Small intestine (tissue), 7 donors: Measurements from ENCODE around the gene SARNP. TPM values are rescaled to one million over a fixed set of nuclear protein-coding genes. Genes with fewer than 3 reads are reported as not detected.
"Not testable (repeated sequence)": the region's sequence is repeated elsewhere in the genome, so short reads cannot be mapped to it uniquely, and the experiment has no call there.

Experiments used
- DNase-seq, 2 donors: peaks; one replicate each; pipeline versions ENCODE4 v3.0.0 to v3.0.0-alpha.2; 2013
- FAIRE-seq: peaks from 2 replicates; lab custom pipeline; 2012; peaks lifted over from hg19 to GRCh38; lab: Jason Lieb, UNC
- H3K27ac ChIP-seq, 3 donors: one replicate each; pipeline ENCODE4 v1.5.1; 2013; ENCODE audit warnings: low read length in 2 of 3, mild to moderate bottlenecking in 2 of 3, control low read depth in 1 of 3, inconsistent platforms in 1 of 3, low read depth in 1 of 3, moderate library complexity in 1 of 3
- H3K27me3 ChIP-seq, 3 donors: one replicate each; pipeline ENCODE4 v1.6.1; 2013; ENCODE audit warnings: low read length in 3 of 3, inconsistent platforms in 1 of 3; ENCODE audit not compliant: control insufficient read depth in 3 of 3, insufficient read depth in 3 of 3
- H3K36me3 ChIP-seq, 3 donors: one replicate each; pipeline ENCODE4 v1.6.1; 2013; ENCODE audit warnings: low read length in 3 of 3, inconsistent platforms in 1 of 3, low read depth in 1 of 3, mild to moderate bottlenecking in 1 of 3, moderate library complexity in 1 of 3; ENCODE audit not compliant: control insufficient read depth in 3 of 3, insufficient read depth in 2 of 3
- H3K4me1 ChIP-seq, 3 donors: one replicate each; pipeline ENCODE4 v1.6.1; 2013; ENCODE audit warnings: low read length in 2 of 3, inconsistent platforms in 1 of 3, low read depth in 1 of 3, mild to moderate bottlenecking in 1 of 3, moderate library complexity in 1 of 3; ENCODE audit not compliant: control insufficient read depth in 3 of 3, insufficient read depth in 2 of 3
- H3K4me3 ChIP-seq, 3 donors: one replicate each; pipeline ENCODE4 v1.5.1; 2013; ENCODE audit warnings: low read length in 3 of 3, control low read depth in 1 of 3, inconsistent platforms in 1 of 3, low read depth in 1 of 3, mild to moderate bottlenecking in 1 of 3, moderate library complexity in 1 of 3
- H3K9me3 ChIP-seq, 2 donors: one replicate each; pipeline ENCODE4 v1.6.1; 2013; ENCODE audit warnings: low read depth in 1 of 2, low read length in 1 of 2; ENCODE audit not compliant: control insufficient read depth in 2 of 2, insufficient read depth in 1 of 2
- WGBS, 3 donors: extraction: QIAGEN DNeasy Blood & Tissue Kit; methylation state at CpG; one replicate each; pipeline ENCODE4 v1.1.7; 2013; 5-methylcytosine and 5-hydroxymethylcytosine counted together
- polyA plus RNA-seq, 4 donors: library from polyadenylated mRNA; stranded (reverse) in 3 of 4; unstranded in 1 of 4; fragments of 200-250 nt in 3 of 4; fragments of 120-200 nt in 1 of 4; gene quantifications; one replicate each; pipeline versions ENCODE4 v1.2.1 to v1.2.3, GENCODE V29; 2013
- donor health status: healthy with polysubstance abuse.
- donor health status: control.
- donor health status: control.
- donor health status: Bipolar disorder and iron deficiency.
- donor health status: healthy.

SARNP gene
- polyA plus RNA-seq, 4 donors, result 62.8 to 89.8 (median 75.3) TPM

DNA sequence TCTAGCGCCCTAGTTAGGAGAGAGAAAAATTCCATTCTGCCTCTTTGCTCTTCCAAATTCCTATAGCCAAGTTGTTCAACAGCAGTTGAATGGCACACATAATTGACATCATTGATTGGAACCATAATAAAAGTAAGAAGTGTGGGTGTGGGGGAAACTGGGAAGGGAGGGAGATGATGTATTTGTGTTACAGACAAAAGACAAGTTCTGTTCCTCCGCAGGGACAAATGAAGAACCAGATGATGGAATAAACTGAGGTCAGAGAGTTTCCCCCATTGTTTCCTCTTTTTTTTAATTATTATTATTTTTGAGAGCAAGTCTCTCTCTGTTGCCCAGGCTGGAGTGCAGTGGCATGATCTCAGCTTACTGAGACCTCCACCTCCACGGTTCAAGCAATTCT, 39.7 kb downstream of the SARNP start:
- Histone ChIP-seq H3K36me3 (peaks cover 0 to 50% (median 8%) of the 10 kb centered on the region in 3 donors), H3K4me3 (no peak overlapping the region), H3K27me3 (no peaks in the 10 kb centered on the region), H3K4me1 (no peaks in the 10 kb centered on the region), H3K9me3 (no peaks in the 10 kb centered on the region), H3K27ac (no peak overlapping the region)
- WGBS, 3 donors, result 94 to 98% (median 96%) methylated on average over 3 of the region's 3 CpGs
- no peak for FAIRE-seq
- DNase-seq, result no peak

DNA sequence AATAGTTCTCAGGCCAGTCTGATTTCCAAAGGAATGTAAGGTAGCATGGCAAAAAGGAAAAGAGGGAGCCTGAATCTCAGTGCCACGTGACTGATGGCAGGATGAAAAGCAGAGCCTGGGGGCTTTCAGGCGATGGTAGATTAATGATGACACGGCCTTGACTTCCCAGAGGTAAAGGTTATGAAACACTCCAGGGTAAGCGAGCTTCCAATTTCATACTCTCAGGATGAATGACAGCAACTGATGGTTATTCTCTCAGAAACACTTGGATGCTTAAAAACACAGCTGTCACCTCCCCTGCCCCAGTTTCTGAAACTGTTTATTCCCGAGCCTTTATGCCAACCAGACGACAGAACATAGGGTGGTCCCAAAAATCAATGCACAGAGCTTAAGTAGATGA, 45.8 kb downstream of the SARNP start:
- 78 to 93% (median 89%) methylated on average over 6 of the region's 6 CpGs for WGBS, 3 donors
- Histone ChIP-seq H3K36me3 (peaks cover 6 to 46% (median 7%) of the 10 kb centered on the region in 3 donors), H3K27me3 (no peaks in the 10 kb centered on the region), H3K4me3 (no peak overlapping the region), H3K4me1 (no peaks in the 10 kb centered on the region), H3K27ac (no peak overlapping the region), H3K9me3 (no peaks in the 10 kb centered on the region)
- FAIRE-seq (no peak), DNase-seq (no peak)

DNA sequence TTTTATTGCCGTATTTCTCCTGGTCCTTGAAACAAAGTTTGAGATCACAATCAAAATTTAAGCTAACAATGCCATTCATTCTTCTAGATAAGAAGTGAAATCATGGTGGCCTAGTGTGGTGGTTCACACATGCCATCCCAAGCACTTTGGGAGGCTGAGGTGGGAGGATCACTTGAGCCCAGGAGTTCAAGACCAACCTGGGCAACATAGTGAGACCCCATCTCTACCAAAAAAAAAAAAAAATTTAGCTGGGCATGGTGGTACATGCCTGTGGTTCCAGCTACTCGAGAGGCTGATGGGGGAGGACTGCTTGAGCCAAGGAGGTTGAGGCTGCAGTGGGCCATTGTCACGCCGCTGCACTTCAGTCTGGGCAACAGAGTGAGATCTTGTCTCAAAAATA, 50.4 kb downstream of the SARNP start:
- no peak for FAIRE-seq
- WGBS, 3 donors, result 89 to 96% (median 94%) methylated on average over 4 of the region's 4 CpGs
- peaks cover 4 to 43% (median 9%) of the 10 kb centered on the region in 3 donors for H3K36me3 ChIP-seq

DNA sequence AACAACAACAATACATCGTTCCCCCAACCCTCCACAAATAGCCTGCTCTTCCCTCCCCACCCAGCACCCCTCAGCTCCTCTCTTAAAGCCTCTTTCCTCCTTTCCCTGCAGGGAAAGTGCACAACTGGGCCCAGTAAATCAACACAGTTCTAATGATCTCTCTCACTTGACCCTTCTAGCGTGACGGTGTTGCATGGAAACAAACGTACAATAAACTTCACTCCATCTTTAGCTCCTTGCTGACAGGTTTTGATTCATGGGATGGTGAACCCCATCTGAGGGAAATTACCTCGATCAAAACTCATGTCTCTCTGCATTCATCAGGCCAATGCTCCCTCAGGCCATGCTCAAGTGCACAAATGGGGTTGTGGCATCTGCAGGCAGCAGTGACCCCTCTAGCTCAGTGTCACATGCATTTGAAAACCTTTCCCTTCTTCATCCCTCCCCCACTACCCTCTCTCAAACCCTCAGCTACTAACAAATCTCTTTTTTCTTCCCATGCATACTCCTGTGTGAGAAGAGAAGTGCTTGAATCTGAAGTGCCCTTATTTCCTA, 51.7 kb downstream of the SARNP start:
- Histone ChIP-seq H3K36me3 (peaks cover 0 to 44% (median 6%) of the 10 kb centered on the region in 3 donors), H3K9me3 (no peaks in the 10 kb centered on the region), H3K27ac (no peak overlapping the region), H3K27me3 (no peaks in the 10 kb centered on the region), H3K4me1 (no peaks in the 10 kb centered on the region), H3K4me3 (no peak overlapping the region)
- FAIRE-seq (no peak), DNase-seq (no peak)
- 85 to 96% (median 92%) methylated on average over 5 of the region's 5 CpGs for WGBS, 3 donors

More for the DNA sequence above, 50.4 kb downstream of the SARNP start:
- H3K4me1 ChIP-seq, result no peaks in the 10 kb centered on the region
- no peaks in the 10 kb centered on the region for H3K27me3 ChIP-seq
- H3K4me3 ChIP-seq, result no peak overlapping the region
- no peak overlapping the region for H3K27ac ChIP-seq
- no peaks in the 10 kb centered on the region for H3K9me3 ChIP-seq
- DNase-seq, result no peak

DNA sequence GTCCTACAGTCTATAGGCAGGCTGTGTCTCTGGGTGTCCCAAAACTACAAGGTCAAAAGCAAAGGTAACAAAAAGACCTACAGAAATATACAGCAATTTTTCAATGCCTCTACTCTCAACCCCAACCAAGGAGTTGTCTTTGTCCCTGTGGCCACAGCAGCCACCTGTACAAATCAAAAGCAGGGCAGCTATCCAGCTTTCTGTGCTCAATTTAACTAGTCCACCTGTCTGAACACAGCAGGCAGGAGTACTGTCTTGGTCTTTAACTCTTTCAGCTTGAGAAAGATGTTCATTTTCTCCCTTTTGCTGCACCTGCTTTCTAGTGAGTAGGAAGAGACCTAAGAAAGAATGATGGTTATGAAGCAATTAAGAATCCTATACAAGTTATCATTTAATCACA, 54.9 kb downstream of the SARNP start:
- Histone ChIP-seq H3K27me3 (no peaks in the 10 kb centered on the region), H3K27ac (no peak overlapping the region), H3K36me3 (peaks cover under 1 to 58% (median 17%) of the 10 kb centered on the region in 3 donors), H3K4me1 (no peaks in the 10 kb centered on the region), H3K9me3 (no peaks in the 10 kb centered on the region), H3K4me3 (no peak overlapping the region)
- DNase-seq (no peak), FAIRE-seq (no peak)

DNA sequence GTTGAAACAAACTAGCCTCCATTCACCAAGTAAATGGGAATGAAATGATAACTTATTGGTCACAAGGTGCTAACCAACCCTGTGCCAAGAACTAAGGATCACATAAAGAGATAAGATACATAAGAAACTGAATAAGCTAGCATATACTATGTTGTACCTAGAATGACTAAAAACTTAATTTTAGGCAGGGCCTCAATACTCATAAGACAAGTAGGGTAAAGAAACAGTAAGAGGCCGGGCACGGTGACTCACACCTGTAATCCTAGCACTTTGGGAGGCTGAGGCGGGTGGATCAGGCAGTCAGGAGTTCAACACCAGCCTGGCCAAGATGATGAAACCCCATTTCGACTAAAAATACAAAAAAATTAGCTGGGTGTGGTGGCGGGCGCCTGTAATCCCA, 56.9 kb downstream of the SARNP start:
- Histone ChIP-seq H3K4me3 (no peak overlapping the region), H3K36me3 (peaks cover 12 to 53% (median 16%) of the 10 kb centered on the region in 3 donors), H3K27ac (no peak overlapping the region), H3K4me1 (no peaks in the 10 kb centered on the region), H3K9me3 (no peaks in the 10 kb centered on the region), H3K27me3 (no peaks in the 10 kb centered on the region)
- WGBS, 3 donors, result 93 to 94% (median 94%) methylated on average over 6 of the region's 6 CpGs
- DNase-seq (no peak), FAIRE-seq (no peak)

DNA sequence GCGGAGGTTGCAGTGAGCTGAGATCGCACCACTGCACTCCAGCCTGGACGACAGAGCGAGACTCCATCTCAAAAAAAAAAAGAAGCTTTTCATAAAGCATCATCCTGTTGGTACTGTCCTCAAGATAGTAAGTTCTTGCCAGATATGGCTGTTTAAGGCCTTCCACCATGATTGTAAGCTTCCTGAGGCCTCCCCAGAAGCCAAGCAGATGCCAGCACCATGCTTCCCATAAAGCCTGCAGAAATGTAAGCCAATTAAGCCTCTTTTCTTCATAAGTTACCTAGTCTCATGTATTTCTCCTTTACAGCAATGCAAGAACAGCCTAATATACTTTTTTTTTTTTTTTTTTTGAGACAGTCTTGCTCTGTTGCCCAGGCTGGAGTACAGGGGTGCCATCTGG, 58.9 kb downstream of the SARNP start:
- not testable (repeated sequence) for H3K27ac ChIP-seq, H3K9me3 ChIP-seq, DNase-seq, H3K27me3 ChIP-seq, FAIRE-seq, H3K4me3 ChIP-seq, H3K4me1 ChIP-seq
- peaks cover 14 to 51% (median 16%) of the 10 kb centered on the region in 3 donors for H3K36me3 ChIP-seq
- WGBS, 3 donors, result 99 to 100% (median 100%) methylated on average over 4 of the region's 4 CpGs

DNA sequence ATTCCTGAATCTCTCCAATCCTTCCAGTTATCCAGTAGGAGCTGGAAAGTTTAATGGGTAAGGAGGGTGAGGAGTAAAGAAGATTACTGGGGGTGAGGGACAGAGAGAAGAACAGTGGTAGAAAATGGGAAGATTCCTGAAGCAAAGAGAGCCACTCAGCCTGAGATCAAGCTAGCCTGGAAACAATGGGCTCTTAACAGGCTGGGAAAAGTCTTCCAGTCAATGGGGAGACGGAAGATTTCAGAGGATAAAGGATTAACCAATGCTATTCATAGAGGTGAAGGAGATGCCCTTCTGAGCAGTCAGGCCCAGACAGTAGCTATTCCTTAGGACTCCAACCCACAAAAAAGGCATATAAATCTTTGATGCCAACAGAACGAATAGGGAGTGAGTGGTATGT, 59.8 kb downstream of the SARNP start:
- Histone ChIP-seq H3K9me3 (no peaks in the 10 kb centered on the region), H3K4me1 (no peaks in the 10 kb centered on the region), H3K36me3 (peaks cover 15 to 50% (median 19%) of the 10 kb centered on the region in 3 donors), H3K4me3 (no peak overlapping the region), H3K27me3 (no peaks in the 10 kb centered on the region), H3K27ac (no peak overlapping the region)
- DNase-seq (no peak), FAIRE-seq (no peak)
- WGBS, 3 donors, result 77 to 88% (median 83%) methylated on average over 2 of the region's 2 CpGs

DNA sequence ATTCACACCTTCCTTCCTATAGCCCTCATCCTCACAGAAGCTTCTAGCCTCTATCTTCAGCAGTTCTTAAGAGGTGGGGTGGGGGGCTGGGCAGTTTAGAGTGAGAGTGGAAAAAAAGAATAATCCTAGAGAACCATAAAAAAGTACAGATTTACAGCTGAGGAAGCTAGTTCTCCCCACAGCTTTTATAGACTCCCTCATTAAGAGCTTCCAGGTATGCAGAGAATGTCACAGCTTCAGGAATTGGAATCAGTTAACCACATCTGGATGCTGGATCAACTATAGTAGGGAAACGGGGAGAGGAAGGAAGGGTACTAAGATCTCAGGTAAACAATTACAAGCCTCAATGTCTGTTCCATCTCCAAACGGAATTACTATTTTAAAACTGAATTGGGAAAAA, 62.3 kb downstream of the SARNP start:
- no peaks in the 10 kb centered on the region for H3K27me3 ChIP-seq
- WGBS, 3 donors, result 69 to 87% (median 80%) methylated on average over 2 of the region's 2 CpGs
- no peak for DNase-seq
- H3K4me3 ChIP-seq, result no peak overlapping the region
- H3K4me1 ChIP-seq, result no peaks in the 10 kb centered on the region
- H3K36me3 ChIP-seq, result peaks cover 18 to 58% (median 22%) of the 10 kb centered on the region in 3 donors
- no peak for FAIRE-seq
- H3K9me3 ChIP-seq, result no peaks in the 10 kb centered on the region
- no peak overlapping the region for H3K27ac ChIP-seq
